Activated CD4-positive, alpha-beta T cell treated with anti-CD3 and anti-CD28 coated beads, Interleukin-2, amount 50 U/mL, for 24 hours (primary cell): ENCODE measurements around the gene UPK1A.
"Not testable (repeated sequence)": the region's sequence is repeated elsewhere in the genome, so short reads cannot be mapped to it uniquely, and the experiment has no call there.

ENCODE experiments used
- DNase-seq, 2 donors: peaks; one replicate each; pipeline ENCODE4 v3.0.0-alpha.2; 2020; ENCODE audit warnings: low read depth in 1 of 2, low spot score in 1 of 2

The UPK1A gene

GRCh38 chr19:35689836-35690235 is 23.5 kb downstream of the UPK1A start:
- no peak for DNase-seq

GRCh38 chr19:35691106-35691505 is 24.8 kb downstream of the UPK1A start:
- DNase-seq, result not testable (repeated sequence)

- DNase-seq, result no peak
These were observed 25.7 kb downstream of the UPK1A start for GRCh38 chr19:35692010-35692409.

GRCh38 chr19:35693422-35693821 is 27.1 kb downstream of the UPK1A start:
- no peak for DNase-seq

- peak; percentile 82 to 91 for DNase-seq
These were observed 27.7 kb downstream of the UPK1A start for GRCh38 chr19:35693835-35694599.

- DNase-seq, result no peak
These were observed 29.6 kb downstream of the UPK1A start for GRCh38 chr19:35695895-35696422.

GRCh38 chr19:35696835-35697234 is 30.5 kb downstream of the UPK1A start:
- no peak for DNase-seq

GRCh38 chr19:35702223-35703012 is 36.1 kb downstream of the UPK1A start:
- DNase-seq, result peak; percentile 70 to 93

- no peak for DNase-seq
These were observed 37.0 kb downstream of the UPK1A start for GRCh38 chr19:35703343-35703742.

- DNase-seq, result no peak
These were observed 37.9 kb downstream of the UPK1A start, which contains the start of gene ZBTB32 for GRCh38 chr19:35704218-35704617. ZBTB32 (plus strand) TSS chr19:35704558; CDS start chr19:35714627, 10,069 bp downstream.

- no peak for DNase-seq
These were observed 42.1 kb downstream of the UPK1A start for GRCh38 chr19:35708391-35708790.

GRCh38 chr19:35710784-35711723 is 44.7 kb downstream of the UPK1A start:
- peak; percentile 40 to 73 for DNase-seq

GRCh38 chr19:35712567-35713505 is 46.5 kb downstream of the UPK1A start:
- peak; percentile 46 to 66 for DNase-seq

GRCh38 chr19:35713506-35713850 is 47.2 kb downstream of the UPK1A start:
- DNase-seq, result no peak

GRCh38 chr19:35713904-35714495 is 47.7 kb downstream of the UPK1A start:
- no peak for DNase-seq

- no peak for DNase-seq
These were observed 48.5 kb downstream of the UPK1A start for GRCh38 chr19:35714601-35715354.

- no peak for DNase-seq
These were observed 49.1 kb downstream of the UPK1A start for GRCh38 chr19:35715355-35715809.

- DNase-seq, result no peak
These were observed 49.9 kb downstream of the UPK1A start for GRCh38 chr19:35715981-35716800.
